Measurements from ENCODE around the gene ZNF789.
A peak's percentile ranks its signal among the peaks of the same experiment; 100 is the strongest.

The ZNF789 gene

GRCh38 chr7:99449326-99449725 lies 23.4 kb upstream of the ZNF789 start:
- POLR2A ChIA-PET, result interaction anchor here (0.6 to 2.6 kb wide), 4 partner anchors 9 to 40 kb away, joined by 3 to 7 read pairs (median 4); partner anchors contain the start of genes CPSF4 and PTCD1

GRCh38 chr7:99451936-99452335 lies 20.8 kb upstream of the ZNF789 start:
- TF ChIP-seq TRIM28 (IDR thresholded peaks at IDR 0.05; ENCODE audit: borderline replicate concordance, low read length), result no peak
- TF ChIP-seq ZNF391 (tag by site-specific recombination; IDR thresholded peaks at IDR 0.05; ENCODE audit: borderline replicate concordance, low read depth), result 0 out of 2 replicates have a peak, but pooled peaks have one; percentile 34
- TF ChIP-seq GLIS1 (tag by site-specific recombination; IDR thresholded peaks at IDR 0.05), result no peak
- CTCF ChIA-PET, result no interaction called here
- POLR2A ChIA-PET, result interaction anchor here (1.5 kb wide), 1 partner anchor 14 kb away, joined by 5 read pairs; the partner anchor contains the start of genes CPSF4 and PTCD1
- Histone ChIP-seq H3K27ac (ENCODE audit: extremely low read depth, low read depth, low read length) (no peak overlapping the region), H3K9me3 (ENCODE audit: control insufficient read depth, insufficient read depth, low read depth, low read length) (no peaks in the 10 kb centered on the region), H3K4me3 (ENCODE audit: low read depth, low read length) (no peak overlapping the region), H3K36me3 (ENCODE audit: control insufficient read depth in 2 of 2, insufficient read depth in 1 of 2, low read length in 2 of 2) (peaks cover 15 to 92% of the 10 kb centered on the region in 2 experiments; a peak in 2 of 3 replicates), H3K4me1 (ENCODE audit: control insufficient read depth, insufficient read depth, low read length) (no peaks in the 10 kb centered on the region)

More at GRCh38 chr7:99449326-99449725, 23.4 kb upstream of the ZNF789 start:
- Histone ChIP-seq H3K9me3 (ENCODE audit: control insufficient read depth, insufficient read depth, low read depth, low read length) (no peaks in the 10 kb centered on the region), H3K27ac (ENCODE audit: extremely low read depth, low read depth, low read length) (no peak overlapping the region), H3K36me3 (ENCODE audit: control insufficient read depth in 2 of 2, insufficient read depth in 1 of 2, low read length in 2 of 2) (peaks cover 35 to 86% of the 10 kb centered on the region in 2 experiments), H3K4me3 (ENCODE audit: low read depth, low read length) (no peak overlapping the region), H3K4me1 (ENCODE audit: control insufficient read depth, insufficient read depth, low read length) (no peaks in the 10 kb centered on the region)
- CTCF ChIA-PET, result no interaction called here
- TF ChIP-seq MZF1 (tag by site-specific recombination; IDR thresholded peaks at IDR 0.05; ENCODE audit: borderline replicate concordance), result no peak
- no peak for TF ChIP-seq ZFP41 (tag by site-specific recombination; IDR thresholded peaks at IDR 0.05; ENCODE audit: borderline replicate concordance)
- no peak for TF ChIP-seq ZNF19 (tag by site-specific recombination; IDR thresholded peaks at IDR 0.05; ENCODE audit: low read depth)
- TF ChIP-seq BCL6B (tag by site-specific recombination; IDR thresholded peaks at IDR 0.05), result no peak
- no peak for TF ChIP-seq BCL11A (tag by site-specific recombination; IDR thresholded peaks at IDR 0.05; ENCODE audit: low read depth)
- TF ChIP-seq ZNF707 (tag by site-specific recombination; IDR thresholded peaks at IDR 0.05), result no peak
- no peak for TF ChIP-seq ZNF112 (tag by site-specific recombination; IDR thresholded peaks at IDR 0.05)
- no peak for TF ChIP-seq ZBTB7A (tag by site-specific recombination; IDR thresholded peaks at IDR 0.05; ENCODE audit: low read depth)
- no peak for TF ChIP-seq ZNF654 (tag by site-specific recombination; IDR thresholded peaks at IDR 0.05; ENCODE audit: low read depth)
- TF ChIP-seq FEZF1 (tag by site-specific recombination; IDR thresholded peaks at IDR 0.05), result no peak
- no peak for TF ChIP-seq ZNF560 (tag by site-specific recombination; IDR thresholded peaks at IDR 0.05; ENCODE audit: borderline replicate concordance)
- TF ChIP-seq ZNF645 (tag by site-specific recombination; IDR thresholded peaks at IDR 0.05), result no peak
- no peak for TF ChIP-seq ZNF830 (tag by site-specific recombination; IDR thresholded peaks at IDR 0.05; ENCODE audit: low read depth)
- no peak for TF ChIP-seq ZBTB17 (tag by site-specific recombination; IDR thresholded peaks at IDR 0.05)
- no peak for TF ChIP-seq TCF7L2 (IDR thresholded peaks at IDR 0.05; ENCODE audit: borderline replicate concordance, low read depth, low read length)
- TF ChIP-seq ZSCAN4 (tag by site-specific recombination; IDR thresholded peaks at IDR 0.05), result no peak

- ChIA-PET CTCF (no interaction called here), POLR2A (no interaction called here)
- Histone ChIP-seq H3K4me1 (ENCODE audit: control insufficient read depth, insufficient read depth, low read length) (no peaks in the 10 kb centered on the region), H3K9me3 (ENCODE audit: control insufficient read depth, insufficient read depth, low read depth, low read length) (no peaks in the 10 kb centered on the region), H3K27ac (ENCODE audit: extremely low read depth, low read depth, low read length) (no peak overlapping the region), H3K36me3 (ENCODE audit: control insufficient read depth in 2 of 2, insufficient read depth in 1 of 2, low read length in 2 of 2) (peaks cover 10 to 97% of the 10 kb centered on the region in 2 experiments; a peak in 2 of 3 replicates), H3K4me3 (ENCODE audit: low read depth, low read length) (no peak overlapping the region)
- TF ChIP-seq SETDB1 (IDR thresholded peaks at IDR 0.05; ENCODE audit: insufficient read length, low read length), result no peak
- TF ChIP-seq ZNF426 (tag by site-specific recombination; IDR thresholded peaks at IDR 0.05), result no peak
- no peak for TF ChIP-seq TCF7L2 (IDR thresholded peaks at IDR 0.05; ENCODE audit: borderline replicate concordance, low read depth, low read length)
- no peak for TF ChIP-seq ZNF394 (tag by site-specific recombination; IDR thresholded peaks at IDR 0.05; ENCODE audit: borderline replicate concordance)
- no peak for TF ChIP-seq PATZ1 (tag by site-specific recombination; IDR thresholded peaks at IDR 0.05)
- TF ChIP-seq ZNF155 (tag by site-specific recombination; IDR thresholded peaks at IDR 0.05), result no peak
- TF ChIP-seq ZBTB44 (tag by site-specific recombination; IDR thresholded peaks at IDR 0.05), result no peak
These were observed 20.1 kb upstream of the ZNF789 start for GRCh38 chr7:99452541-99452940.

All from HEK293 (cell line).